ENCODE measurements around the gene ZNF362.

The ZNF362 gene

DNA sequence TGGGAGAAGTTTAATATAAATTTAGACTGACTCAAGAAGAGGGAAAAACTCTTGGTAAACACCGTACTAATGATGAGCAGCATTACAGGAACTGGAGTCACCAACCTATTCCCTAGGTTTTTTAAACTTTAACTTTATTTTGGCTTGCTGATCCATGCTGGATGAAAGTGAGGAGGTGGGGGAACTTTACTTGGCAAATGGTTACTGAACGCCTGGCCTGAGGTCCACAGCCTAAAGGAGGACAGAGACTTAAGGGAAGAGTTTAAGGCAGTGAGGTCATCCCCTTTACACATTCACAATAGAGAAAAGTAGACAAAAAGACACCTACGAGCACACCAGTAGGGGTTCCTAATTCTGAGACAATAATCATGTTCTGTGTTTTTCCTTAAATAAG is 90.2 kb downstream of the ZNF362 start:
- H3K9me3 ChIP-seq (ENCODE audit: insufficient read depth, low read length) = no peaks in the 10 kb centered on the region
- peaks cover 38% of the 10 kb centered on the region for H3K36me3 ChIP-seq (ENCODE audit: insufficient read depth, insufficient read length, low read length)
- peaks cover 17% of the 10 kb centered on the region for H3K4me1 ChIP-seq (ENCODE audit: insufficient read depth, insufficient read length)
- H3K4me3 ChIP-seq (ENCODE audit: insufficient read length, low read depth) = no peak overlapping the region
- no peak for TF ChIP-seq SUZ12 (IDR thresholded peaks at IDR 0.05; ENCODE audit: extremely low read depth, insufficient read depth, insufficient read length)
- TF ChIP-seq YY1 (IDR thresholded peaks at IDR 0.05; ENCODE audit: insufficient read depth, insufficient read length) = no peak
- H3K27me3 ChIP-seq (ENCODE audit: insufficient read depth, insufficient read length) = peaks cover 34% of the 10 kb centered on the region
- H3K9ac ChIP-seq (ENCODE audit: insufficient read length, low read depth) = no peak overlapping the region
- no peak for DNase-seq (ENCODE audit: low read depth, low spot score)

DNA sequence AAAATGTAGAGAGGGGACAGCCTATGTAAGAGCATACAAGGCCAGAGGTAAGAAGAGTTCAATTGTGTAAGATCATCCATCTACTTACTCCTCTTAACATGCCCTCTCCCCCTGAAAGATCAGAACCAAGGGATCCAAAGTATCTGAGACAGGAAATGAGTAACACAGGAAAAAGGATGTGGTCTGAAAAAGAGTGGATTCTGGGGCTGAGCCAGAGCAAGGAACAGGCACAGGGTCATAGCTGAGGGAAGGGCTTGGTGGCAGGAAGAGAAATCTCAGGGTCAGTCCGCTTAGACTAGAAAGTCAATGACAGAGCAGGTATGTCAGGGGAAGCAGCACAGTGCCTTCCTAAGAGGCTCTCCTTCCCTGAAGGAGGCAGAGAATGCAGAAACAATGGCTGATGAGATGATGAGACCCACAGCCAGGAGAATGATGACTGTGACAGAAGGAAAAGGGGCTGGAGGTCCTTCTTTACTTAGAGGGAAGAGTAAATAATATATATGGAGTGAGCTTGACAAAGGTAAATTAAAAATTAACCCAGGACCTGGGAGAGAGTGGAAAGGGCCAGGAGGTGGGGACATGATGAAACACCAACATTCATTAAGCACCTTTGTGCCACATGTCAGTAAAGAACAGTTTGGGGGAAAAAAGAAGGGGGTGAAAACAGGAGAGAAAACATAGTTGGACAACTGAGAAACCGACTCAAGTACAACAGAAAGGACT is 90.8 kb downstream of the ZNF362 start:
- Histone ChIP-seq H3K27me3 (ENCODE audit: insufficient read depth, insufficient read length) (peaks cover 39% of the 10 kb centered on the region), H3K9ac (ENCODE audit: insufficient read length, low read depth) (no peak overlapping the region), H3K9me3 (ENCODE audit: insufficient read depth, low read length) (no peaks in the 10 kb centered on the region), H3K36me3 (ENCODE audit: insufficient read depth, insufficient read length, low read length) (peaks cover 33% of the 10 kb centered on the region), H3K4me3 (ENCODE audit: insufficient read length, low read depth) (no peak overlapping the region), H3K4me1 (ENCODE audit: insufficient read depth, insufficient read length) (peaks cover 12% of the 10 kb centered on the region)
- DNase-seq (ENCODE audit: low read depth, low spot score) = no peak
- TF ChIP-seq YY1 (IDR thresholded peaks at IDR 0.05; ENCODE audit: insufficient read depth, insufficient read length) (no peak), SUZ12 (IDR thresholded peaks at IDR 0.05; ENCODE audit: extremely low read depth, insufficient read depth, insufficient read length) (no peak), ZNF274 (IDR thresholded peaks at IDR 0.05; ENCODE audit: low read depth, low read length) (no peak)

DNA sequence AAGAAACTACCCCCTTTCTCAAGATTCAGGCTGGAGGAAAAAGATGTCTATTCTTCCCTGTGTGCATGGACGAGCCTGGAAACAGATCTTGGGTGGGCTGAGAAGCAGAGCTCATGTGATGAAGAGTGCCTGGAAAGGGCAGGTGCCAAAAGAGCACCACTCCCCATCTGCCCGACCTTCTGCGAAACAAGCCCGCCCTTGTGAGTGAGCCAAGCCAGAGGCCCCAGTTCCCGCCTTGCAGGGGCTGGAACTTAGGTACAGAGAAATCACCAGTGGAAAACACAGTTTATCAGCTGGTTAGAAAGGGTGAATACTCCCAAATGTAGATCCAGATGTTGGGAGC is 91.3 kb downstream of the ZNF362 start:
- DNase-seq (ENCODE audit: low read depth, low spot score) = no peak
- peaks cover 45% of the 10 kb centered on the region for H3K27me3 ChIP-seq (ENCODE audit: insufficient read depth, insufficient read length)
- H3K4me3 ChIP-seq (ENCODE audit: insufficient read length, low read depth) = no peak overlapping the region
- no peaks in the 10 kb centered on the region for H3K9me3 ChIP-seq (ENCODE audit: insufficient read depth, low read length)
- TF ChIP-seq YY1 (IDR thresholded peaks at IDR 0.05; ENCODE audit: insufficient read depth, insufficient read length) (no peak), ZNF274 (IDR thresholded peaks at IDR 0.05; ENCODE audit: low read depth, low read length) (no peak), SUZ12 (IDR thresholded peaks at IDR 0.05; ENCODE audit: extremely low read depth, insufficient read depth, insufficient read length) (no peak)
- H3K4me1 ChIP-seq (ENCODE audit: insufficient read depth, insufficient read length) = peaks cover 12% of the 10 kb centered on the region
- peaks cover 33% of the 10 kb centered on the region for H3K36me3 ChIP-seq (ENCODE audit: insufficient read depth, insufficient read length, low read length)
- no peak overlapping the region for H3K9ac ChIP-seq (ENCODE audit: insufficient read length, low read depth)

DNA sequence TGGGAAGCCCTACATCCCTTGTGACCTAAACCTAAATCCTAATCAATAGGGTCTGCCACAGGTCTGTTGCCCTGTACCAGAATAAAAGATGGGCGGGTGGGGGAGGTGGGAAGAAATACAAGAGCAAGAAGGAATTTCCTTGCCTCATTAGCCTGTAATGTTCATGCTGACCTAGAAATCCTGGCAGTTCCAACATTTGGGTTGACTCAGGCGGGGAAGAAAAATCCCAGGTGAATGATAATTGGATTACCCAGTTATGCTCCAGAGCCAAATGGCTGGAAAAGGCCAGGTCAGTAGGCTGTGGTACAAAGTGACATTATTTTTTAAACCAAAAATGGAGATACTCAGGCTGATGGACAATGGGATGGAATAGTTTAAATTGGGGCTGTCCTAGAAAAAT is 91.9 kb downstream of the ZNF362 start:
- H3K4me3 ChIP-seq (ENCODE audit: insufficient read length, low read depth) = peak overlapping the region; percentile 72
- no peak for DNase-seq (ENCODE audit: low read depth, low spot score)
- H3K9me3 ChIP-seq (ENCODE audit: insufficient read depth, low read length) = no peaks in the 10 kb centered on the region
- no peak overlapping the region for H3K9ac ChIP-seq (ENCODE audit: insufficient read length, low read depth)
- peaks cover 9% of the 10 kb centered on the region for H3K4me1 ChIP-seq (ENCODE audit: insufficient read depth, insufficient read length)
- no peak for TF ChIP-seq ZNF274 (IDR thresholded peaks at IDR 0.05; ENCODE audit: low read depth, low read length)
- no peak for TF ChIP-seq YY1 (IDR thresholded peaks at IDR 0.05; ENCODE audit: insufficient read depth, insufficient read length)
- no peak for TF ChIP-seq SUZ12 (IDR thresholded peaks at IDR 0.05; ENCODE audit: extremely low read depth, insufficient read depth, insufficient read length)
- peaks cover 33% of the 10 kb centered on the region for H3K36me3 ChIP-seq (ENCODE audit: insufficient read depth, insufficient read length, low read length)
- peaks cover 50% of the 10 kb centered on the region for H3K27me3 ChIP-seq (ENCODE audit: insufficient read depth, insufficient read length)

DNA sequence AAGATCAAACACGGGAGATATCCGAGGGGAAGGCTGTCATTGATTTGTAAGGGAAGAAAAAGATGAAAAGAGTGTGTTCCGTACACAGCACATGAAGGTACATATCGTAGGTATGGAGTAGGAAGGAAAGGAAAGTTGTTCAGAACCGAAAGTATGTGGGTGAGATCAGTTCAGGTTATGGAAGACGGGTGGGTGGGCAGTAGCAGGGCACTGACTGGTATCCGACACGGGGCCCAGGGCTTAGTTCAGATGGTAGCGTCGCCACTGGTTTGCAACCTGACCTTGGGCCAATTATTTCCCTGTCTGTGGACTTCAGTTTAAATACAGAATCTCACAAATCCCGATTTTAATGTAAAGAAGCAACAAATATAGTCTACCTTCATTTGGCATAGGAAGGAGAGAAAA is 92.4 kb downstream of the ZNF362 start:
- H3K4me3 ChIP-seq (ENCODE audit: insufficient read length, low read depth) = peak overlapping the region; percentile 72
- TF ChIP-seq SUZ12 (IDR thresholded peaks at IDR 0.05; ENCODE audit: extremely low read depth, insufficient read depth, insufficient read length) (no peak), YY1 (IDR thresholded peaks at IDR 0.05; ENCODE audit: insufficient read depth, insufficient read length) (no peak), ZNF274 (IDR thresholded peaks at IDR 0.05; ENCODE audit: low read depth, low read length) (no peak)
- H3K36me3 ChIP-seq (ENCODE audit: insufficient read depth, insufficient read length, low read length) = peaks cover 30% of the 10 kb centered on the region
- peaks cover 9% of the 10 kb centered on the region for H3K4me1 ChIP-seq (ENCODE audit: insufficient read depth, insufficient read length)
- DNase-seq (ENCODE audit: low read depth, low spot score) = no peak
- peaks cover 55% of the 10 kb centered on the region for H3K27me3 ChIP-seq (ENCODE audit: insufficient read depth, insufficient read length)
- H3K9me3 ChIP-seq (ENCODE audit: insufficient read depth, low read length) = no peaks in the 10 kb centered on the region
- H3K9ac ChIP-seq (ENCODE audit: insufficient read length, low read depth) = peak overlapping the region; percentile 86

DNA sequence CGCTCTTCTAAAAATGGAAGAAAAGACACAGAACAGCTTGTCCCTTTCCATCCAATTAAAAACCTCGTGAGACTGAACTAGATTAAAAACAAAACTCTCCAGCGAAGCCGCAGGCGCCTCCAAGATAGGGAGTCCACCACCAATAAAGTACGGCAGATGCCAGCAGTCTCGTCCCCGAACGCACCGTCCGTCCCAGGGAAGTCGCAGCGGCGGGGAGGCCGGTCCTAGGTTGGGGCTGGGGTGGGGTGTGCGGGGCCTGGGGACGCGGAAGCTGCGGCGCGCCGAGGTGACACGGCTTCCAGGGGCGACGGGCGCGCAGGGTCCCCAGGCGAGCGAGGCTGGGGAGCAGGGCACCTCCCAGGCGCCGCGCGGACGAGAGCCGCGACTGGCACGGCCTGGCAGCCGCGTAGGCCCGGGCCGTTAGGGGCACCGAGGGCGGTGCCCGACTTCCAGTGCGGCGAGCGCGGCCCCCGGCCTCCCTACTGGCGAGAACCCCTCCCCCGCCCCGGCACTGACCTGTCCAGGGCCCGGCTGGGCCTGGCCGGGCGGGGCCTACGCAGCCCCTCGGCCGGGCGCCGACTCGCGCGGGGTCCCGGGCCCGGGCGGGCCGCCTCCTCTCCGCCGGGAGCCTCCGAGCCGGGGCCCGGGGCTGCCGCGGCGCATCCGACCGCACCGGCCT is 92.9 kb downstream of the ZNF362 start:
- TF ChIP-seq ZNF274 (IDR thresholded peaks at IDR 0.05; ENCODE audit: low read depth, low read length) (no peak), SUZ12 (IDR thresholded peaks at IDR 0.05; ENCODE audit: extremely low read depth, insufficient read depth, insufficient read length) (no peak), YY1 (IDR thresholded peaks at IDR 0.05; ENCODE audit: insufficient read depth, insufficient read length) (no peak)
- Histone ChIP-seq H3K4me1 (ENCODE audit: insufficient read depth, insufficient read length) (peaks cover 9% of the 10 kb centered on the region), H3K36me3 (ENCODE audit: insufficient read depth, insufficient read length, low read length) (peaks cover 27% of the 10 kb centered on the region), H3K9ac (ENCODE audit: insufficient read length, low read depth) (peak overlapping the region; percentile 86), H3K27me3 (ENCODE audit: insufficient read depth, insufficient read length) (peaks cover 58% of the 10 kb centered on the region), H3K9me3 (ENCODE audit: insufficient read depth, low read length) (no peaks in the 10 kb centered on the region), H3K4me3 (ENCODE audit: insufficient read length, low read depth) (peak overlapping the region; percentile 72)
- DNase-seq (ENCODE audit: low read depth, low spot score) = no peak

DNA sequence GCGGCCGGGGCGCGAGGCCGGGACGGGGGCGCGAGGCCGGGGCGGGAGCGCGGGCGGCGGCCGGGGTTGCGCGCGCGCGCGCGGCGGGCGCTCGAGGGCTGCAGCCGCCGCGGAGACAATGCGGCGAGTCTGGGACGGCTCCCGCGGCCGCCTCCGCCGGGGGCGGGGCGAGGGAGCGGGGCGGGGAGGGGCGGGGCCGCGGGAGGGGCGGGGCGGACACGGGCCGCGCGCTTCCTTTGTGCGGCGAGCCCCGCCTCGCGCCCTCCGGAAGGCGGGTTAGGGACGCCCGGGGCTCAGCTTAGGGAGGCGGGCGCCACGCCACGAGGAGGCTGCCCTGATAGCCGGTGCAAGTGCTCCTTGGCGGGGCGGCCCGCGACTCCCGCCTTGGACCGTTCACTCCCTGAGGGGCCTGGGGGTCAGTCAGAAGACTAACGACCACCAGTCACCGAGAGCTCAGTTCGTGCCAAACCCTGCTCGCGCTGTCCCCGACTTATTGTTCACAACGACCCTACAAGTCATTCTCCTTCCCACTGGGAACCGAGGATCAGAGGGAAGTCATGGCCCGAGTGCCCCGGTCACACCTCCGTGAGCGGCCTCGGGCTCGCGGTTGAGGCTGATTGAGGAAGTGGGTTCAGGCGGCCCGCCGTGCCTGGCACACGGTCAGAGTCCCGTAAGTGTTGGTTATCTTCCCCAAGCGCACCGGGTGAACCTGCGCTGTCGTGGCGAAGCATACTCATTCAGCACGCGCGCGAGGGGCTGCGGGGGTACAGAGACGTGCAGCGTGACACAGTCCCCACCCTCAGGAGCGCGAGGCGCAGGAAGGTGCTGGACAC is 93.7 kb downstream of the ZNF362 start:
- peak overlapping the region; percentile 86 for H3K9ac ChIP-seq (ENCODE audit: insufficient read length, low read depth)
- H3K27me3 ChIP-seq (ENCODE audit: insufficient read depth, insufficient read length) = peaks cover 59% of the 10 kb centered on the region
- TF ChIP-seq SUZ12 (IDR thresholded peaks at IDR 0.05; ENCODE audit: extremely low read depth, insufficient read depth, insufficient read length) (no peak), ZNF274 (IDR thresholded peaks at IDR 0.05; ENCODE audit: low read depth, low read length) (no peak), YY1 (IDR thresholded peaks at IDR 0.05; ENCODE audit: insufficient read depth, insufficient read length) (no peak)
- H3K4me3 ChIP-seq (ENCODE audit: insufficient read length, low read depth) = peak overlapping the region; percentile 72
- peaks cover 9% of the 10 kb centered on the region for H3K4me1 ChIP-seq (ENCODE audit: insufficient read depth, insufficient read length)
- peak; percentile 73 for DNase-seq (ENCODE audit: low read depth, low spot score)
- H3K36me3 ChIP-seq (ENCODE audit: insufficient read depth, insufficient read length, low read length) = peaks cover 27% of the 10 kb centered on the region
- H3K9me3 ChIP-seq (ENCODE audit: insufficient read depth, low read length) = no peaks in the 10 kb centered on the region

Measured in NT2/D1 (cell line).